NK-92 (cell line): ENCODE results near the gene CST7.

Source experiments
- DNase-seq: peaks from one replicate; lab custom pipeline; 2025; ENCODE audit not compliant: unreplicated experiment; lab: John Stamatoyannopoulos, UW

Gene CST7

DNA sequence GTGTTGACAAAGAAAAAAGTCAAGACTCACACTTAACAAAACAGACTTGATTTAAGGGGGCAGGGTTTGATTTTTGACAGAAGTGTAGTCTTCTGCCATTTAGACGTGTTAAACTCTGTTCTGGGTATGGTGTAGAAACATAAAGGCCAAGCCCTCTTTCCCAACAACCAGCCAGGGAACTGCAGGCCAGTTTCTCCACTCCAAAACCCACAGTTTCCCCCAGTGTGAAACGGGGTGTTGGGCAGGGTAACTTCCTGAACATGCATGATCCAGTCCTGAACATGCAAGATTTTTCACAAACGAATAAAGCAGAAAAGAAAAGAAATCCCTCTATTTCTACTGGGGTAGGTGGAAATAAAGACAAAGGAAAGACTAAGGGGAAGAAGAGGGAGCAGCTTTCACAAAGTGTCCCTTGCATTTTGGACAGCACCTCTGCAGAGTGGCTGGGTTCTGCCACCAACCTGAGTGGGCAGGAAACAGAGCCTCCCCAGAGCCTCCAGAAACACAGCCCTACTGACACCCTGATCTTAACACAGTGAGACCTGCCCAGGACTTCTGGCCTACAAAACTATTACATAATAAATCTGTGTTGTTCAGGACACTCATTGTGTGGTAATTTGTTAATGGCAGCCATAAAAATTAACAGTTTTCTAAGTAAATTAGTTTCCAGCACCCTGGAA, 36.0 kb downstream of the CST7 start:
- DNase-seq = no peak

DNA sequence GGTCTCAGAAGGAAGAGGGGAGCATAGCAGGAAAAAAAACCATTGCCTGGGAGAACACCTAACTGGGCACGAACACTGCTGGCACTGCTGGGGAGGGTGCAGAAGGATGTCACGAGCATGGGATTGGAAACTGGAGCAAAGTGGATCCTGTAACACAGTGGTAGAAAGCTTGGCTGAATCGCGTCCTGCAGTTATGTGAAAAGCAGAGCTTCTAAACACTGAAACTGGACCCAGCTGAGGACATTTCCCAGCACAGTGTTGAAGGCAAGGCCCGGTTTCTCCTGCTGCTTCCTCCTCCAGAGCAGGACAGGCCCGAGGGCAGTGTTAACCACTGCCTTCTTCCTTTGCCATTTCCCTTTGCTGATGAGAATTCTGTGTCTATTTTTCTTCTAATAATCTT, 36.7 kb downstream of the CST7 start:
- DNase-seq = no peak

GRCh38 chr20:24986436-24987015, 37.5 kb downstream of the CST7 start:
- DNase-seq = no peak

GRCh38 chr20:24987244-24987643, 38.2 kb downstream of the CST7 start:
- no peak for DNase-seq

GRCh38 chr20:24987873-24988835, 39.1 kb downstream of the CST7 start:
- DNase-seq = no peak

DNA sequence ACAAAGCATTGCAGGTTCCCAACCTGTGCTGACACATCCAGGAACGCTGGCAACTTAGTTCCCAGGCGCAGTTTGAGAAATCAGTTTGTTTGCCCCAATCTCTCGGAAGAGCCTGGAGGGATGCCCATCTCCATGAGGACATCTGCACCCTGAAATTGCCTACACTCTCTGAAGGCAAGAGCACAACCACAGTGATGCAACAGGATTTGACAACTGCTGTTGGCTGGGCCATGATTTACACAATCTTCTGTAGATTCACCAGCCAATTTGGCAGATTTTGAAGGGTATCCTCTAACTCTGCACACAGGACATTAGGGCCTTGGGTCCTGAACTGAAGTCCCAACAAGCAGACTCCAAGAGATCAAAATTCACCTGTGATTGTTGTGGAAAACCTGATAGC, 40.1 kb downstream of the CST7 start:
- no peak for DNase-seq

DNA sequence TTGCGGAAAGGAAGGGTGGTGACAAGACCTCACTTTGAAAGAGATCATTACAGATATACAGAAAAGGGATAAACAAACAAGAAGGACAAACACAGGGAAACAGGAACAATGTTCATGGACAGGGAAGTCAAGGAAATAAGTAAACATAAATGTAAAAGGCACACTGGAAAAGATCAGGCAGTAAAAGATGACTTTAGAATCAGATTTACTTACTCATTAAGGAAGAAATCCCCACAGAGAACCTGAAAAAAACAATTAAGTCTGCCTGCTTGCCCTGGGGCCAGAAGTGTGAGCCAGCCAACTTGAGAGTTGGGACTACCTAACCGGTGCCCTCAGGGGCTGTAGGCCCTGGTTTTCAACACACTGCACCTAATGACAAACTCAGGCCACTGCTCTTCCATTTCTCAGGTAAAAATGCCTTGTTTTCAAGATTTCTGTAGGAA, 41.8 kb downstream of the CST7 start:
- DNase-seq = no peak

GRCh38 chr20:24991897-24992486, 42.9 kb downstream of the CST7 start:
- DNase-seq = no peak

DNA sequence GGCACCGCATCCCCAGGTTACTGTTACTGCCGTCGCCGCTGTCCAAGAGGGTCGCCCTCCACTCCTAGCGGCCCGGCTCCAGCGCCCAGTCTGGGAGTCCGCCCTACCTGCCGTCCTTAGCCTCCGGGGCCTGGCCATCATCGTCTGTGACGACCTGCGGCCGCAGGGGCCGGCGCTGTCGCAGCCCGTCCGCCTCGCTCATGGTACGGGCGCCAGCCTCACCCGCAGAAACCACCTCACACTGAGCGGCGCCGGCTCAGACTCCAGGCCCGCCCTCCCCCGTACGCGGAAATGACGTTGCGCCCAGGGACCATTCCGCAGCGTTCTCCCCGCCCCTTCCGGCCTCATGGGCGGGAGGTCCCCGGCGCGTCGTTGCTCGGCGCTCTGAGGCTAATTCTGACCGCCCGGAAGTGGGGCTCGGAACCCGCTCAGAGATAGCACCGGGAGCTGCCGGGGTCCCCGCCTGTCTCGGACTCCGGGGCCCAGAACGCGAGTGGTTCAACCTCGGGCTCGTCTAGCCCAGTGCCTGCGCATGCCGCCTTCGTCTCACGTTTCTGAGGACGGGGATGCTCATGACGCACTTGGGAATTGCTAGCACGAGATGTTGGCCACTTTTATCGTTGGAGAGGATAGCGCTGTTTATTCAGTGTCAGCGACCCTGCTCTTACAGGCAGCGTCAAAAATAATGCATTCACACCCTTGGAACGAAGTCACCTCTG, 43.6 kb downstream of the CST7 start, which contains the start of gene APMAP:
TSS of gene APMAP (minus strand) at position 265 of the 719 bp plus-strand sequence. CDS start at position 202, 63 bp downstream.
- DNase-seq = peak; percentile 69

- DNase-seq = no peak
These were observed 44.5 kb downstream of the CST7 start for GRCh38 chr20:24993337-24994185.

DNA sequence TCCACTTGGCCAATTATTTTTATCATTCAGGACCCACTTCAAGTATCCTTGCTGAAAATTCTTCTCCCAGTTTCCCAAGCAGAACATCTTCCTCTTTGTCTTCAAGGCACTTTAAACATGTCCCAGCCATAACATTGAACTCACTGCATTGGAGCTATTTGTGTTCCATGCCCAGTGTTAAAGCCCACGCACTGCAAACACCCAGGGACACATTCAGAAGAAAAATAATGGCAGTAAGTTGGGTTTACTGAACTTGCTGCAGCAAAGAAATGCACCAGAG, 45.1 kb downstream of the CST7 start:
- DNase-seq = no peak

DNA sequence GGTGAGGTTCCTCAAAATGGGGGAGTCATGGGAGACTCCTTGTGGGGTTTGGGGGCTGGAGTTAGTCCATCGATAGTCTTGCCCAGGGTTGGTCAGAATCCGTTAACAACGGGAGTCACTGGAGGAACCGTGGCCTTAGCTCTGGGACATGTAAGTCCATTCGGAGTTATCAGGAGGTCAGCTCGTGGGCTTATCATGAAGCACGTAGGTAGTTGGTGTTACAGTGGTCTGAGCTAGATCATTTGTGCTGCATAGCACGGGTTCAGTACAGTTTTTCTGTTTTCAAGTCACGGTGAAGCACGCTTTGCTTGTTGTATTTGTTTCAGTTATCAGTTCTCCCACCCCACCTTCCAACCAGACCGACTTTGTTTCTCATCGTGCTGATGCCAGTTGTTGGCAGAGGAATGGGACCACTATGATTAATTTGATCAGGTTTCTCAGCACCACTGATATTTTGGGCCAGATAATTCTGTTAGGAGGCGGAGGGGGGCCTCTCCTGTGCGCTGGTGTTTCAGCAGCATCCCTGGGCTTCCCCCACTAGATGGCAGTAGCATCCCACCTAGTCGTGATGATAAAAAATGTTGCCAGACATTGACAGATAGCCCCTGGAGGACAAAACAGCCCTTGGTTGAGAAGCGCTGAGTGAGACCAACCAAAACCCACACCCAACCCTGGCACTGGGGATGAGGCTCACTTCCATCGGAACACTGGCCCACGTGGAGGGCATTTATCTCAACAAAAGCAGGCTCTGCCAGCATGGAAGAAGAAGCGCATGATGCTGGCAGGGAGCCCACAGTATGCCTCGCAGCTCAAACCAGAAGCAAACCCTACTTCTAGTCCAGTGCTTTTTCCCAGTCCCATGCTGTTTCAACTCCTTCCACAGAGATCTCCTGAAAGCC, 45.6 kb downstream of the CST7 start:
- DNase-seq = no peak

DNA sequence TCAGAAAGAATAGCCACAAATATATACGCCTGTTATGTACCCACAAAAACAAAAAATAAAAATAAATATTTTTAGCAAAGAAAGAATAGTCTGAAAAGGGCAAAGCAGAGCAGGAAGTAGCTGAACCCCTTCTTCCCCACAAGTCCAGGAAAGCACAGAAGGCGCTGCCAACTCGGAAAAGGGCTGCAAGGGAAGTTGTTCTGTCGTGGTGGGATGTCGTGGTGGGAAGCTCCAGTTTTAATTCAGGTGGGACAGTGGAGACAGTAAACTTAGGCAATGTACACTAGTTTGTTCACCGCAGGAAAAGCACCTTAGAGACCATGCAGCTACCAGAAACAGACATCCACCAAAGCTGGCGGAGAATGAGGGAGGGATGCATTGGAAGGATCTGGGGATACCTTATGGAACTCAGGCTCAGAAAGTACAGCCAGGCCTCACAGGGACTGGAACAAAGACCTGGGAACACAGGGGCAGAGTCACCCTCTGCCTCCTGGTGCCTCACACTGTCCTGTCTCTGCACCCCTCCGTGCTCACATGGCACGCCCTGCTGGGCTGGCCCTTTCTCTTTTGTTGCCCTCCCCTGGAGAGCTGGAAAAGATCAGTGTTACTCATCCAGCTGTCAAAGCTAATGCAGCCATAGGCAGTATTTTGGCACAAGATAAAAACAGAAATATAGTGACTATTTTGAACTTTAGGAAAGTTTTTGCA, 46.8 kb downstream of the CST7 start:
- no peak for DNase-seq

DNA sequence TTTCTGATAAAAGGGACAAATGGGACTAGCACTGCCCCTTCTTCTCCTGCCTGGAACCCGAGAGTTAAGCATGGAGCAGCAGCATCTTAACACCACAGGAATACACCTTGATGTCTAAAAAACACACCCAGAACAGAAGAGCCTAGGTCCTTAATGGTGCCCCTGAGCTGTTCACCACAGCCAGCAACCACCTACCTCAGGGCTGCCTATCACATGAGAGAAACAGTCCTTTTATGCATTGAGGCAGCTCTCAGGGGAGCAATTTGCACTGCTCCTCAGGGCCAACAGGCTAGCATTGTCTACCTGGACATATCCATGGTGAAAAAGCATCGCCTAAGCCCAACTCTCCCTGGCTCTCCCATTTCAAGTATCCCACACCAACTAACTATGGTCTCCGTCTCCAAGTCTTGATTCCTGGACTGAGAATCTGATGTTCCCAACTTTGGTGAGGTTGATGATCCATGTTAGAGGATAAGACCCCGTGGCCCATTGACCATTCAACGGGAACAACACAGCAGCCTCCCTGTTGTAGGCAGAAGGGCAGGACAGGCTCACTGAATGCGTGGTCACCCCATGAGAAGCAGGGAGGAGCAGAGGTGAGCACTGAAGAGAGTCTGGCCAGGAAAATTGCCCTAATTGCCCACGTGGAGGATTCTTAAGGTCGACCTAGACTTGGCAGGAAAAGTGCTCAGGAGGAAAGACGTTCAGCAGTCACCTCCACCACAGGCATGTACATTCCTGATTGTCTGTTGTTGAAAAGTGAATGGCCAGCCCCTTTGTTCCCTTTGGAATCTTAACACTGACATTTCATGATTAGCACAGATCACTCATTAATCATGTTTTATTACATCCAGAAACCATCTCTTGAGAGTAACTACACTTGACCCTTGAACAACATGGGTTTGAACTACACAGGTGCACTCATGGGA, 47.6 kb downstream of the CST7 start:
- no peak for DNase-seq

GRCh38 chr20:24998121-24998520, 49.1 kb downstream of the CST7 start:
- no peak for DNase-seq

DNA sequence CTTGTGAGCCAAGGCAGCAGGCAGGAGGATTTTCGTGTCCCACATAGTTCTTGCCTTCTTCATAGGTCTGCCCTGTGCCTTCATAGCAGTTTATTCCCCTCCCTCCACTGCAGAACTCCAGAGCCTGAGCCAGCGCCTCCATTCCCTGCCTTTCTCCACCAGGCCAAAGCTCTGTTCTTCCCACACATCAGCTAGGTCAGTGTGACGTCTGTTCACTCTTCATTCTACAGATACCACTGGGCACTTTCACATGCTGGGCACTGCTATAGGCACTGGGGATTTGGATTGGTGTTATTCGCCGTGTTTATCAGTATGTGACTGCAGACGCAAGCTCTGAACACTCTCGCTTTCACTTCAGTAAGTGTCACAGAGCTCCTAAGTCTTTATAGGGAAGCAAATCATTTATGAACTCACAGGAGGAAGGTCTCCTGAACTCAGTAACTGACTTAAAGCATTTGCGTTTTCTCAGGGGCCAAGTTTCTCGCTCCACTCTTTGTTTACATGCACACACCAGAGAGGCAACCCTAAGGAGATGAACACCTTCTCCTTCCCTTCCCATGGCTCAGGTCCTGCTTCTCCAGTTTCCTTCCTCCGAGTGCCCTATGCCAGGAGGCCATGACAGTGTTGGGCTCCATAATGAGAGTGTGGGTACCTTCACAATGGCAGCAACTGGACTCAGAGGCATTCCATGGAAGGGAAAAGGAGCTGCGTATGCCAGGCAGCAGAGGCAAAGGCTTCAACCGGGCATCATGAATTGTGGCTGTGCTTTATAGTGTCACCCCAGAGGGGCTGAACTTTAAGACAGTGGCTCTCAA, 49.8 kb downstream of the CST7 start:
- no peak for DNase-seq
